Right ventricle myocardium superior (tissue), 1 donor: ENCODE data around the gene NCOA1. TPM values are rescaled to one million over a fixed set of nuclear protein-coding genes. Genes with fewer than 3 reads are reported as not detected.
"Not testable (repeated sequence)": the region's sequence is repeated elsewhere in the genome, so short reads cannot be mapped to it uniquely, and the experiment has no call there.

ENCODE experiments used
- ATAC-seq: fragments of 200-7000 bp; cut with Tn5 transposase; one replicate; pipeline ENCODE4 v1.9.1; 2020; ENCODE audit warnings: mild to moderate bottlenecking; ENCODE audit not compliant: poor library complexity
- DNase-seq: peaks from one replicate; pipeline ENCODE4 v3.0.0-alpha.2; 2020
- intact Hi-C: fragments of 100-400 bp; cut with DNase I; formaldehyde crosslinking; loops from one replicate; pipeline ENCODE4 v1.11.2; 2022
- total RNA-seq: library from RNA; stranded (reverse); fragmentation: NEBNext Ultra II Directional; extraction: Animal tissue kit (Norgen Biotek cat#: 25700); gene quantifications from one replicate; pipeline ENCODE4 v1.2.1, GENCODE V29; 2021
- donor health status: DM: no; HTN: yes; CAD: no; lungs with severe emphysema.

NCOA1 gene
- total RNA-seq, 1 donor from 2014 or later, result 32.2 TPM

- no peak for ATAC-seq
- no peak for DNase-seq
- intact Hi-C loops, result no loop called here
Measured at GRCh38 chr2:24551016-24551415, 60.0 kb downstream of the NCOA1 start.

GRCh38 chr2:24552836-24553235, 61.8 kb downstream of the NCOA1 start:
- DNase-seq, result no peak
- no peak for ATAC-seq
- intact Hi-C loops, result no loop called here

- no peak for DNase-seq
- ATAC-seq, result peak; percentile 55
- intact Hi-C loops, result no loop called here
Measured at GRCh38 chr2:24558781-24559472, 67.9 kb downstream of the NCOA1 start.

- DNase-seq, result no peak
- intact Hi-C loops, result no loop called here
- ATAC-seq, result peak; percentile 74
Measured at GRCh38 chr2:24559473-24560113, 68.5 kb downstream of the NCOA1 start.

- DNase-seq, result no peak
- intact Hi-C loops, result no loop called here
- no peak for ATAC-seq
Measured at GRCh38 chr2:24565537-24565936, 74.5 kb downstream of the NCOA1 start.

- no peak for DNase-seq
- intact Hi-C loops, result no loop called here
- no peak for ATAC-seq
Measured at GRCh38 chr2:24566209-24566608, 75.2 kb downstream of the NCOA1 start.

GRCh38 chr2:24566630-24567029, 75.6 kb downstream of the NCOA1 start:
- DNase-seq (no peak), ATAC-seq (no peak)
- intact Hi-C loops, result no loop called here

- intact Hi-C loops, result no loop called here
- DNase-seq, result no peak
- no peak for ATAC-seq
Measured at GRCh38 chr2:24568551-24568950, 77.5 kb downstream of the NCOA1 start.

- intact Hi-C loops, result not testable (repeated sequence)
Measured at GRCh38 chr2:24569565-24569964, 78.5 kb downstream of the NCOA1 start.

GRCh38 chr2:24570225-24570624, 79.2 kb downstream of the NCOA1 start:
- DNase-seq, result no peak
- intact Hi-C loops, result no loop called here
- no peak for ATAC-seq

More at GRCh38 chr2:24569565-24569964, 78.5 kb downstream of the NCOA1 start:
- DNase-seq, ATAC-seq: not testable (repeated sequence)

- intact Hi-C loops, result no loop called here
- DNase-seq, result no peak
- ATAC-seq, result no peak
Measured at GRCh38 chr2:24571828-24572442, 80.9 kb downstream of the NCOA1 start.

GRCh38 chr2:24576146-24576545, 85.1 kb downstream of the NCOA1 start:
- DNase-seq (no peak), ATAC-seq (no peak)
- intact Hi-C loops, result no loop called here

GRCh38 chr2:24576617-24577016, 85.6 kb downstream of the NCOA1 start:
- ATAC-seq (no peak), DNase-seq (no peak)
- intact Hi-C loops, result no loop called here

- no peak for DNase-seq
- intact Hi-C loops, result no loop called here
- ATAC-seq, result no peak
Measured at GRCh38 chr2:24577481-24577880, 86.4 kb downstream of the NCOA1 start.

- intact Hi-C loops, result no loop called here
- ATAC-seq (no peak), DNase-seq (no peak)
Measured at GRCh38 chr2:24579053-24579803, 88.2 kb downstream of the NCOA1 start.

GRCh38 chr2:24580561-24580960, 89.5 kb downstream of the NCOA1 start:
- intact Hi-C loops, result no loop called here
- DNase-seq (no peak), ATAC-seq (no peak)

- intact Hi-C loops, ATAC-seq, DNase-seq: not testable (repeated sequence)
Measured at GRCh38 chr2:24581971-24582370, 90.9 kb downstream of the NCOA1 start.

- DNase-seq, result no peak
- no peak for ATAC-seq
- intact Hi-C loops, result no loop called here
Measured at GRCh38 chr2:24586955-24587354, 95.9 kb downstream of the NCOA1 start.

GRCh38 chr2:24588294-24588693, 97.2 kb downstream of the NCOA1 start:
- ATAC-seq, result no peak
- no peak for DNase-seq
- intact Hi-C loops, result no loop called here
